NCI-H2107 (cell line): ENCODE measurements around the gene HDAC4.

Source experiments
- DNase-seq: peaks from one replicate; lab custom pipeline; 2025; lab: John Stamatoyannopoulos, UW

The HDAC4 gene

DNA sequence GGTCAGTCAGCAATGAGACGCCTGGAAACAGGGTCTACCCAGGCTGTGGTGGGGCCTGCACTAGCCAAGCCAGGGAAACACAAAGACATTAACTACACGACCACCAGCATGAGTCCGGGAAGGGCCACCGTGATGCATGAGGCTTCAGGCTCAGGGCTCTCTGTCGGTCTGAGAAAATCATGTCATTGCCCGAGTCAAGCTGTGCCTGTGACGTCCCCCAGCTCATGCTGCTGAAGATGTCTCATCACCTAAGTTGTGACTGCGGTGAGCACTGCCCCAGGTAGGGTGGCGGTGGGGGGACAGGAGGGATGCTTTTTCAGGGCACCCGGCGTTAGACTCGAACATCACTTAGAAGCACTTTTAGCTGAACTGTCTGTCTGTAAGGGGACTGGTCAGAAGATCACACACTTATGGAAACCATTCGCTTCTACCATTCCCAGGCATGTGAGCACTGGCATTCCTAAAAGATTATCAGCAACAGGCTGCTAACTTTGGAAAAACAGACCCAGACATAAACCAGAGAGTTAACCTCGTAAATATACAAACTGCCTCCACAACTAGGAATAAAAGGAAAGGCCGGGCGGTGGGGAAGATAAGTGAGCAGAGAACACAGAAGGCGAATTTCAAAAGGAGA lies 234.5 kb downstream of the HDAC4 start:
- no peak for DNase-seq

DNA sequence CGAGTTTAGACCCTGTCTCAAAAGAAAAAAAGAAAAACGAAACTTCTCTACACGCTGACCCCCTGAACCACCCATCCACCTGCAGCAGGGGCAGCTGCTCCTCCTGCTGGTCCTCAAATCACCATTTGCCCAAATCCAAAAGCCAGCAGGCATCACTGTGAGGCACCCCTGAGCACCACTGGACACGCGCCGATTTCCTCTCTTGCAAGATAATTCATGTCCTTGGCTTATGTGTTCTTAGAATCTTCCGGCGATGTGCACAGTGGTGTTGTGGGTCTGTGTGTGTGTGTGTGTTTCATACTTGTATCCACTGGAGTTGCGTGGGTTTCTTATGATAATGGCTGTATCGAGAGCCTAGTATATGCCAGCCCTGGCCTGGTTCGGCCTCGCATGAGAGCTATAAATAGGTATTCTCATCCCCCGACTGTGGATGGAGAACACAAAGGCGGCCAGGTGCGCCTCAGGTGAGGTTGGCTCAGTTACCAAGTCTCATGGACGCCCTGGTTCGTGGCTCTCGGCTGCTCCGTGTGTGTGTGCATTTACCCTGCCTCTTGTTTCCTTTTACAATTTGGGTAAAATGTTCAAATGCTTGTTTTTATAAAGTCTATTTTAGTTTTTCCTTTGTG lies 235.5 kb downstream of the HDAC4 start:
- no peak for DNase-seq

DNA sequence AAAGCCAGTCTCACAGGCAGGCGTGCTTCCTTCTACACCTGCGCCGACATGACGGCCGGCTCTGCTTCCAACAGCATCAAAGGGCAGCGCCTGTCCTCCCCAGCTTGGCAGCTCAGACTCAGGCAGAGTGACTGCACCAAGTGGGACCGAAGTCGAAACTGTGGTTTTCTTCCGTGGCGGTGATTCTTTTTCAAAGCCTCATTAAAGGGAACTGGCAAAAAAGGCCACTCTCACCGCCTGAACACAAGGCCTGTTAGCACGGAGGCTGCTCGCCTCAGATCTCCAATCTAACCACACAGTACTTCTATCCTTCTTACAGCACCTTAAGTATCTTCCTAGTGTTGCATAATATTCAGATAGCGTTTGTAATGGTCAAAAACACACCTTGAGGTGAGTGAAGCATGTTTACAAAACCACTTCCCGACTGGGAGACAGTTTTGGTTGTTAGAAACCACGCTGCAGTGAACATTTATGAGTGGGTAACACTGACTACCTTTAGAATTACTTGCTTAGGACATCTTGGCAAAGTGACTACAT lies 236.4 kb downstream of the HDAC4 start:
- peak; percentile 21 for DNase-seq

DNA sequence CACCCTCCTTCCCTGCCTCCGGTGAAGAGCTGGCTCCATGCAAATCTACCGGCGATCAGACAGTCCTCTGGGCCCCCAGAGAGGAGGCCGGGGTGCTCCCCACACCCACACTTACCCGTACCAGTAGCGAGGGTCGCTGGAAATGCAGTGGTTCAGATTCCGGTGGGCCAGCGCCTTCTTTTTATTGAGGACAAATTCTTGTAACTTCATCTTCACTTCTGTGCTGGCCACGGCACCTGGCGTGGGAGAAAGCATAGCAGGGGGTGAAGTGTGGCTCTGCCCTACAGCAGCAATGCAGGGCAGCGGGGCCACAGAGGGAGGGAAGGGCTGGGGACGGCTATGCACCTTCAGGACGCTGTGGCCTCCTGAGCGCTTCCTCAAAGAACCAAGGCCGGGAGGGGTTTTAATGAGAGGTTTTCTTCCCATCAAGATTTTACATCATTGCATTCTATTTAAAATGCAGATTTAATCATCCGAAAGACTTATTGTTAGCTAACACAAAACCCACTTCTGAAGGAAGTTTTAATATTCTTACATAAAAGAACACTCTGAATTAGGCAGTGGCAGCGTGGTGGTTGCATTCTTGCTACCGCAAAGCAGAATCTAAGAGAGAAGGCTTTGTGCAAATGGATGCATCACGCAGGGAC lies 237.0 kb downstream of the HDAC4 start:
- no peak for DNase-seq

DNA sequence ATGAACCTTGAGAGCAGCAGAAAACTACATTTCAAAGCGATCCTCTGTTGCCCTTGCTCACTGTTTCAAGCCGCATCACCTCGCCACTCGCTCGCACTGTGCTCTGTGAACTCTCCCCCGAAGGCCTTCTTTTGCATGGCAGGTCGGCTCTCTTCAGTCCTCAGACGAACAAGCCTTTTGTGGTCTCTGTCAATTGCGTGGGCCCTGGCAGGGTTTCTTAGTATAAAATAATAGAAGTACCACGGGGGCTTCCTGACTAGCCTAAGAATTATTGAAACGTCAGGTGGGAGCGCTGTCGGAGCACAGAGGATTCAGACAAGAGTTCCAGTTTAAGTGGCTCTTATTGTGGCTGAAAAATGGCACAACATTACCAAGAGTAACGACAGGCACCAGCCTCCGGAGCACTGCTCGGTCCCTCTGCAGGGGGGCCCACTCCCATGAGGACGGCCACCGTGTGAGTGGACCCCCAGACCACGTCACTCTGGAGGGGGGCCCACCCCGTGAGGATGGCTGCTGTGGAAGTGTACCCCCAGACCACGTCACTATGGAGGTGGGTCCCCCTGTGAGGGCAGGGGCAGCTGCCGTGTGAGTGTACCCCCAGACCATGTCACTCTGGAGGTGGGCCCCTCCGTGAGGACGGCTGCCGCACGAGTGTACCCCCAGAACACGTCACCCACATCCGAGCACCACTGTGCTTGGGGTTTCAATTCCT lies 237.7 kb downstream of the HDAC4 start:
- no peak for DNase-seq

DNA sequence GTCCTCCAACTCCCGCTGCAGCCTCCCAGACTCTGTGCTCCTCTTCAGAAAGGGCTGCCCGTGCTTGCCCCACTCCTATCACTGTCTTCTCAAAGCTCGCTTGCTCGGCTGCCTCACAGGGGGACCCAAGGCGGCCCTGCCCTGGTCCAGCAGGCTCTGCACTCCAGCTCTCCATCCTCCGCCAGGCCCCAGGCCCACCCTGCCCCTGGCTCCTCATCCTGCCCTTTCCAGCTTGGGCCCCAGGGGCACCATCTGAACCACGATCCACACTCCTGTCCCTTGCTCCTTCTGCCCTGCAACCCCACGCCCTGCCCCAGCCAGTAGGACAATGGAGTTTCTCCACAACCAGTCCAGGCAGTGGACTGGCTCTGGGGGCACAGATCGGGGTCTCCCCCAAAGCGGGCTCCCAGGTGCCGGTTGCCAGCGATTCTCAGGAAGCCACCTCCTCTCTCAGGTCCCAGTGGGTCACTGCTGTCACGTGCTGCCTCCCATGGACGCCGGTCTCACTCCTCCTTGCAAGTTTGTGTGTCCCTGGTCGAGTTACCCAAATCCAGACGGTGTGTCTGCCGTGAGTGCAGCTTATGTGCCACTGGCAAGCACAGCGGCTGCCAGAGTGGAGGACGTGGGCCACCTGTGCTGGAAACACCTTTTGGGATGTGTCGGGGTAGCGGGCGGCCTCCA lies 238.5 kb downstream of the HDAC4 start:
- no peak for DNase-seq

DNA sequence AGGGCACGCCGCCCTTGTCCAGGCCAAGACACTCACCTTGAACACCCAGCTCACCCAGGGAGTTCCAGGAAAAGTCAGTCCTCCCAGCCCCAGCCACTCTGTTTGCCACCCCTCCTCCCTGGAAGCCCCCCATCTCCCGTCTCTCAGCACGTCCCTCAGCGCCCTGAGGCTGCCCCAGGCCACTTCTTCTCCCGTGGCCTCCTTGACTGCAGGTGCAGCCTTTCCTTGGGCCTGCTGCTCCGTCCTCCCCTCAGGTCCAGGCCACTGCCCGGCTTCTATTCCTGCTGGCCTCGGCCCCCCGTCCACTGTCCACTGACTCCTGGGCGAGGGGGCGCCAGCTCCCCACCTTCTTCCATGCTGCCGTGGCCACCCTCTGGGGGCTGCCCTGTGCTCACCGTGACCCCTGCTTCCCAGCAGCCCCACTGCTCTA lies 239.1 kb downstream of the HDAC4 start:
- no peak for DNase-seq

DNA sequence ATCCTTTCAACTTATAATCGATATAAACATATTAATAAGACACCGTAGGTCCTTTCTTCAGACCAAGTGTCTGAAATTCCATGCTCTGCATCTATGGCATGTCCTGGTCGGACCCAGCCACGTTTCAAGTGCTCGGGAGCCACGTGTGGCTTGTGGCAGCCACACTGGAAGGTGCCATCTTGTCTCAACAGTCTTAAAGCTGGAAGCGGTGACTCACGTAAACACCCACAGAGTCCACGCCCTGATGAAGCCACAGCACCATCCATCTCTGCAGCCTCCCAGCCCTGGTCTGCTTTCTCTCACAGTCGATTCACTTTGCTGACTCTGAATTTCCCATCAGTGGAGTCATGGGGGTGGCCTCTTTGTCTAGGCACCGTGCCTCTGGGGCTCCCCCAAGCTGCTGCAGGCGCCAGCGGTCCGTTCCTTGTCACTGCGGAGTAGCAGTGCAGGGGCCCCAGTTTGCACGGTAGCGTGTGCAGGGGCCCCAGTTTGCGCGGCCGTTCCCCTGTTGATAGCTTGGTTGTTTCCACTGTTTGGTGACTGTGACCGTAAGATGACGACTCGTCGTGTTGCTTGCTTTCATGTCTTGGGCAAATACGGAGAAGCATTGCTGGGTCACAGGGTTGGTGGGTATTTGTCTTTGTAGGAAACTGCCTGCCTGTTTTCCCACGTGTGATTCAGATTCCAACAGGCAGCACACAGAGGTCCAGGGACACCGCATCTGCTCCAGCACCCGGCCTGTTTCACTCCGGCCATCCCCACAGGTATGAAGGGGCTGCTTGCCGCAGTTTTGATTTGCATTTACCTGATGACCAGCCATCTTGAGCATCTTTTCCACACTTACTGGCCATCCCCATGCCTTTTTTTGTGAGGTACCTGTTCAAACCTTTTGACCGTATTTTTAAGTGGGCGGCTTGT lies 240.3 kb downstream of the HDAC4 start:
- no peak for DNase-seq

DNA sequence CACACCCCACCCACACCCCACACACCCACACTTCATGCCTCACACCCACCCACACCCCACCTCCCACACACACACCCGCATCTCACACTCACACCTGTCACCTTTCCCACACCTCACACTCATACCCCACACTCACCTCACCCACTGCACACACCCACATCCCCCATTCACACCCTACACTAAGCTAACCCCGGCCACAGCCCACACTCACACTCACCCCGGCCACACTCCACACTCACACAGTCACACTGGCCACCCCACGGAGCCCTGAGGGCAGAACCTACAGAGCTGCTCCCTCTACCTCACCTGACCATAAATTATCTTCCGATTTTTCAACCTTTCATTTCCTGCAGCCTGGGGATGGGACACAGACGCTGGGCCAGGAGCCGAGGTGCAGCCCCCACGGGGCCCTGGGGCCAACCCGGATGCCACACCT lies 241.3 kb downstream of the HDAC4 start:
- no peak for DNase-seq

DNA sequence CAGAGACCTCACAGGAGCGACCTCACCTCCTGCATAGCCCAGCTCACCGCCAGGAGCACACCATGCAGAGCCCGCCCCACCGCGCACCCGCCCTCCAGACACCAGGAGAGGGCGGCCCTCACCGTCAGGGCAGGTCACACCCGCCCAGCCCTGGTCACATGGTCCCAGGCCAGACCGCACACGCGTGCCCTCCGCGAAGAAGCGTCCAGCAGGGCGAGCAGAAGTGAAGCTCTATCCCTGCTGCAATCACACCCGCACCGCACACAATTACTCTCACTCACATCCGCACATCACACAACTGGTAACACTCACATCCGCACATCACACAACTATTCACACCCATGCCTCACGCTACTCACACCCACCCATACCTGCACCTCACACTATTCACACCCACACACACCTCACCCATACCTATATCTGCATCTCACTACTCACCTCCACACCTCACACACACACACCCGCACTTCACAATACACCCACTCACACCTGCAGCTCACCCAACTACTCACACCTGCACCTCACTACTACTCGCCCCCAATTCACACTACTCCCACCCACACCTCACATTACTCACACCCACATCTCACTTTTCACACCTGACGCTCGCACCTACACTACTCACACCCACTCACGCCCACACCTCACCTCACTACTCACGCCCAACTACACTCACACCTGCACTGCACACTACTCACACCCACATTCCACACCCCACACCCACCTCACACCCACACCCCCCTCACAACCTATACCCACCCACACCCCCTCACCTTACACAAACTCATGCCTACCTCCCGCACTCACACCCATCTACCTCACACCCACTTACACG lies 242.0 kb downstream of the HDAC4 start:
- no peak for DNase-seq

DNA sequence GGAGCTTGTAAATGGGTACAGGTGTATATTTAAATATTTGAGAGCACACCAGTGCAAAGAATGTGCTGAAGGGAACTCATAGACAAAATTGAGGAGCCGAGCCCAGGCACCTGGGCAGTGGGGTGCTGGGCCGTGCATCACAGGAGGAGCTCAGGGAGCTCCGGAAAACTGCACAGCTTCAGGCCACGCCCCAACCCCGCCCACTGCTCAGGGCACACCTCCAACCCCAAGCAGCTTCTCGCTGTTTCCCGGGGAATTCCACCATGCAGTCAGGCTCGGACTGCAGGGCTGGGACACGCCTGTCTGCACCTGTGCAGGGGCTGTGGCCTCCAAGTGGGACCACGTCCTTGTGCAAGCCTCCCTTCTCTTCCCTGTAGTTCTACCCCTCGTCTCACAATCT lies 243.0 kb downstream of the HDAC4 start:
- no peak for DNase-seq

DNA sequence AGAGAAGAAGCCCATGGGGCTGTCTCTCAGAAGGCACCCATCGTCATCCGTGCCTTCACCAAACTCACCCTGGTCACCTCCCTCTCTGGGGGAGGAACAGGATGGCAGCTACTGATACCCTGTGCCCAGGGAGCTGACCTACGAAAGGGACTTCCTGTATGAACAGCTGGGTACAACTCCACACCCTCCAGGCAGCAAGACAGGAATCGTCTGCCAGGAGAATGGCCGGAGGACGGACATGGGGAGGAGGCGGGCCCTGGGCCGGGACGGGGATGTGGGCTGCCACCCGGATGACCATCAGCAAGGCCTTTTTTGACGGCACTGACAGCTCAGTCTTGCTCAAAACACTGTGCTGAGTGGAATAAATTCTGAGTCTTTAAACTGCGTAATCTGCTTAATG lies 243.6 kb downstream of the HDAC4 start:
- no peak for DNase-seq

DNA sequence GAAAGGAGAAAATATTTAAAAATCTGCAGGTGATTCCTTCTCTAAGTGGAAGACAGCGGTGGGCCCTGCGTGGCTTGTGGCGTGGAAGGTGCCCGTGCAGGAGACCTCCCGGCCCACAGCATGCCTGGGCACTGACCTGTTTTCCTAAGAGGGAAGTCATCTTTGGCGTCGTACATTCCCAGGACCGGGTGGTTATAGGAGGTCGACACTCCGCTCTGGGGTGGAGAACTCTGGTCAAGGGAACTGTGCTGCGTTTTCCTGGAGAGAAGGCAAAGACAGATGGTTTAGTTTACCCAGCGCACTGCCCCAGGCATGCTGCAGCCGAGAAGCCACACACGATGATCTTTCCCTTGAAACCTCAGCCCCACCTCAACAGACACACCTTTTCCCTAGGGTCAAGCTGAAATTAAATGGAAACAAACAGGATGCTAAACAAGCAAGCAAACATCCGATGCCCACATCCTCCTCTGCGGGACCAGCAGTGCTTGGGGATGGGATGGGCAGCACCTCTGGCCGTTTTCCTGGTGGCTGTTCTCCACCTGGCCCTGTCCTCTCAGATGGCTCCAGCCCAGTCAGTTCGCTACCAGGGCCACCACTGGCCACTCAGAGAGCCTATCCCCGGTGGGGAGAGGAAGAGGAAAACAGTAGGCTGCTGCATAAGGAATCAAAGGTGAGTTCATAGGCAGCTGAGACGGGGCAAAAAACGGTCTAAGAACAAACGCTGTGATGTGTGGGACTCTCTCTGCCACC lies 244.1 kb downstream of the HDAC4 start:
- no peak for DNase-seq

DNA sequence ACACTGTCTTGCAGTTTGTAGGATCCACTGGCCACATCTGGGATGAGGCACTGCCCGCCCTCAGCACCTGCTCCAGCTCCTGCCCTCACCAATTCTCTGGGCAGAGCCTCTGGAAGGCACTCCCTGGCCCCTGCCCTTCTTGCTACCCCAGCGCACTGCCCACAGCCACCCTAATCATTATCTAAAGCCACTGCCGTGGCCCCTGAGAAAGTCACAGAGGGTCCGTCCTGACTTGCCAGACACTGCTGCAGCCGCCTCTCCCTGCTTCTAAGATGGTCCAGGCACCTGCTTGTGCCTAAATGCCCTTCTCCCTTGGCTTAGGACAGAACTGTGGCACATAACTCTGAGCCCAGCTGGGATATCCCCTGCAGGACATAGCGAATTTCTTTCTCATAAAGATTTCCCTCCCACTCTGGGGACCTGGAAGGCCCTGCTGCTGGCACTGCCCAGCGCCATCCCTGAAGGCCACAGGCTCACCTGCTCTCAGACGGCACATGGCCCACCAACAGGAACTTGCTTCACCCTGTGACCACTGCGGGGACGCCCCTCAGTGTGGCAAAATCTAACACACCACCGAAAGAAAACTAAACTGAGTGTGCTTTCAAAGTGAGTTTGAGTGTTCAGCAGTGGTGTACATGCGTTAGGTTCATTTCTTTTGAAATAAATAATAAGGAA lies 244.9 kb downstream of the HDAC4 start:
- no peak for DNase-seq

DNA sequence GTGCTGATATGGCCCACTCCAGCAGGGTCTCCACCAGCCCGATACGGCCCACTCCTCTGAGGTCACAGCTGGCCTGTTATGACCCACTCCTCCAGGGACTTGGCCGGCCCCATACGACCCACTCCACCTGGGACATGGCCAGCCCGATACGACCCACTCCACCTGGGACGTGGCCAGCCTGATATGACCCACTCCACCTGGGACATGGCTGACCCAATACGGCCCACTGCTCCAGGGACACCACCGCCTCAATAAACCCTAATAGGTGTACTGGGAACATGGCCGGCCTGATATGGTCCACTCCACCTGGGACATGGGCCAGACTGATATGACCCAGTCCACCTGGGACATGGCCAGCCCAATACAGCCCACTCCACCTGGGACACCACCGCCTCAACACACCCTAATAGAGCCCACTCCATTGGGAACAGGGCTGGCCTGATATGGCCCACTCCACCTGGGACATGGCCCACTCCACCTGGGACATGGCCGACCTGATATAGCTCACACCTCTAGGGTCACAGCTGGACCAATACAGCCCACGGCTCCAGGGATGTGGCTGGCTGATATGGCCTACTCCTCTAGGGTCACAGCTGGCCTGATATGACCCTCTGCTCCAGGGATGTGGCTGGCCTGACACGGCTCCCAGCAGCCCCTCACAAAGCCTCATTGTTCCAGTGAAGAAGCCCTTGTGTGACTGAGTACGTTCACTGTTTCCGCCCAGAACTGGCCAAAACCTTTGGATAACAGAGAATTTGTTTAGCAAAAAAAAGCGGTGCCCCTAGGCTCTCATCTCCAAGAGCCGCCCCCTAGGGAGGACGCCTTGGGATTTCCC lies 245.6 kb downstream of the HDAC4 start:
- no peak for DNase-seq

DNA sequence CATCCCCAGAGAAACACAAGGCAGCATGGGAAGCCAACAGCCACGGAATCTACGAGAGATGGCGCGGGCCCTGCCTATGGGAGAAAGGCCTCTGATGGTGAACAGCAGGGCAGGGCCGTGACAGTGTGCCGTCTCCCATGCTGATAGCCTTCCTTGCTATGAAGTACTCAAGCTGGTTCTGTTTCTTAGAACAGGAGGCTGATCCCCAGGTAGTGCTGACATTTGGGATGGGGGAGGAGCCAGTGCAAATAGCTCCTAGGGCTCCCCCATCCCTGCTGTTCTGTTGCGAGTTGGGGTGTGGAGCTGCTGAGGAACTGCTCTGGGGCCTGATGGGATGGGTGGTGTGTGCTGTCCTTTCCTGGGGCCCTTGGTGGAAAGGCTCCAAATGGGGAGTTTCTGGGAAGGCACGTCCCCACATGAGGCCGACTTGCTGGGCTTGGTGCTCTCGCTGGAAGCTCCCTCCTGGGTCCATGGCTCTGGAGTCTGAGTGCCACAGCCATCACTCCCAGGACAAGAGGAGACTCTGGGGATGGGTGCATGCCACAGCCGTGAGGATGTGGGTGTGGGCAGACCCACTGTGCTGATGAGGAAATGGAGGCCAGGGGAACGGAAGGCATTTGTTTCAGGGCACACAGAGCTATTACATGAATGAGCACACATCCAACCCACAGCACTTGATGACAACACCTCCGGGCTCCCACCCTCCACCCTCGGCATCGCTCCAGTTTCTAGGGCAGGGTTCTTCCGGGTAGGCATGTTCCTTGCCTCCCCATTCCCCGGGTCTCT lies 246.8 kb downstream of the HDAC4 start:
- DNase-seq, result no peak

DNA sequence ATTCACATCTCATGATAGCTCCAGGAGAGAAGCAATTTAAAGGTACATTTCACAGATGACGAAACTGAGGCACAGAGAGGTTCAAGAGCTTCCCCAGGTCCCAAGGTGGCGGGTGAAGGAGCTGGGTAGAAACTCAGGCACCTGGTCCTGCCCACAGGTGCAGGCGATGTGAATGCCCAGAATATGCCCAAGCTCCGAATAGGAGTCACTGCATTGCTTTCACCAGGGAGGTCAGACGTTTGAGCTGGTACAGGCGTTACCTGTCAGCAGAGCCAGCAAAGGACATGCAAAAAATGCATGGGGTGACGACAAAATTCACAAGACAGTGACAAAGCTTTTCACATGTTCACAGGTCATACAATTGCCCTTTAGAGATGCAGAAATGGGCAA lies 247.9 kb downstream of the HDAC4 start:
- DNase-seq, result no peak
